A673 (cell line): Measurements from ENCODE around the gene MUSK.

ENCODE experiments used
- CTCF ChIP-seq: fragments of 300-800, 200-600 bp; sonication (generic); conservative IDR thresholded peaks from 2 replicates; pipeline ENCODE4 v1.5.1; 2017; ENCODE audit warnings: low read depth, mild to moderate bottlenecking, antibody characterized with exemption, low read length, moderate library complexity, mixed read lengths
- EZH2 ChIP-seq: fragments of 200-600 bp; sonication (generic); IDR thresholded peaks from 2 replicates; pipeline ENCODE4 v1.6.1; 2017; ENCODE audit warnings: borderline replicate concordance, low read depth, mild to moderate bottlenecking, mixed read lengths, antibody characterized with exemption, low read length; ENCODE audit not compliant: poor library complexity, severe bottlenecking

GRCh38 chr9:110691002-110691549 is 22.5 kb downstream of the MUSK start:
- TF ChIP-seq CTCF (no peak), EZH2 (no peak)
